AG09309 (cell line): ENCODE data around the gene AKAIN1.

Experiments
- DNase-seq: peaks from one replicate; pipeline ENCODE4 v3.0.0-alpha.2; 2010; ENCODE audit warnings: low read depth
- H3K4me3 ChIP-seq: 2 replicates; pipeline ENCODE4 v1.5.1; 2011; ENCODE audit warnings: mild to moderate bottlenecking, low read depth, low read length, moderate library complexity; ENCODE audit not compliant: control insufficient read depth
- CTCF ChIP-seq: IDR thresholded peaks from 2 replicates; pipeline ENCODE4 v1.5.1; 2011; ENCODE audit warnings: mild to moderate bottlenecking, low read depth, low read length, inconsistent platforms; ENCODE audit not compliant: insufficient read depth, control insufficient read depth; ENCODE audit errors: missing control alignments

AKAIN1 gene

DNA sequence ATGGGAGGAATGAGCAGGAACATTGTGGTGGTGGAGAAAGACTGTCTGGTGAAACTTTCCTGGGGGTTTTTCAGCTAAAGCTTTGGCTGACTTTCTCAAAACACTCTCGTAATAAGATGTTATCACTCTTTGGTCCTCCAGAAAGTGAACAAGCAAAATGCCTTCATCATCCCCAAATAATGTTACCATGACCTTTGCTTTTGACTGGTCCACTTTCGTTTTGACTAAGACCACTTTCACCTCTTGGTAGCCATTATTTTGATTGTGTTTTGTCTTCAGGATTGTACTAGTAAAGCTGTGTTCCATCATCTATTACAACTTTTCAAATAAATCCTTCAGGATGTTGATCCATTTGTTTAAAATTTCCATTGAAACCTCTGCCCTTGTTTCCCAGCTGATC, 103.2 kb downstream of the AKAIN1 start:
- TF ChIP-seq CTCF = no peak
- no peak overlapping the region for H3K4me3 ChIP-seq
- no peak for DNase-seq
